Measurements from ENCODE around the gene AP3D1.
A peak's percentile ranks its signal among the peaks of the same experiment; 100 is the strongest.
"Not testable (repeated sequence)": the region's sequence is repeated elsewhere in the genome, so short reads cannot be mapped to it uniquely, and the experiment has no call there.

The AP3D1 gene

DNA sequence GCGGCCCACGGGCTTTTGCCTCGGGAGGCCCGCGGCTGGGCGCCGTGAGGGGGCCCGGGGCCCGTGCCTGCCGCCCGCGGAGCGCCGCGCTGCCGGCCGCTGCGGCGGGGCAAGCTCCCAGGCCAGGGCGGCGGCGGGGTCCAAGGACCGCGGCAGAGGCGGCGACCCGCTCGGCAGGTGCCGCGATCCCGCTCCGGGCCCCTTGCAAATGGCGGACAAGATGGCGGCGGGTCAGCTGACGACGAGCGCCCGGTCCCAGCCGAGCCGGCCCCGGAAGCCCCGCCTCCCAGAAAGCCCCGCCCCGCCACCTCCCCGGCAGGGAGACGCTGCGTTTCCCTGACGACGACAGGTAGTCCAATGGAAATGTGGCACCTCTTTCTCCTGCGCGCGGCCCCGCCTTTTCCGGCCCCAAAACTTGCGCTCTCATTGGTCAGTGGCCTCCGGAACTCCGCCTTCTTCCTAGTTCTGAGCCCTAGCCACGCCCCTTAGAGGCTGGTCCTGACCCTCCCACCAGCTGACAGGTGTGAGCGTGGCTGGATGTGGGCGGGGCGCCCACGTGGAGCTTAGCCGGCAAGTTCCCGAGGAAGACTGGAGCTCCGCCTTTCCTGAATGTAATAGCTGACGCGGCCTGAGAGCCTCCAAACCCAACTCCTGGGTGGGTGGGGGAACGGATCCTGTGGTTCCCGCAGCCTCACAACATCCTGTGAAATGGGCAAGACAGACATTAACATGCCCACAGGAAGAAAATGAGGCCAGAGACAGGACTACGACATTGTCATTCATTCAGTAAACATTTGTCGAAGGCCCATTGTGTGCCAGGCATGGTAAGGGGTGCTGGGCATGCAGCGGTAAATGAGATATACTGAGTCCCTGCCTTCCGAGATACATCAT, at the start of gene AP3D1:
AP3D1 (minus strand) TSS at position 228 of the 891 bp plus-strand sequence. CDS start 232 bp downstream, outside the sequence.
- peak; percentile 100 for DNase-seq

DNA sequence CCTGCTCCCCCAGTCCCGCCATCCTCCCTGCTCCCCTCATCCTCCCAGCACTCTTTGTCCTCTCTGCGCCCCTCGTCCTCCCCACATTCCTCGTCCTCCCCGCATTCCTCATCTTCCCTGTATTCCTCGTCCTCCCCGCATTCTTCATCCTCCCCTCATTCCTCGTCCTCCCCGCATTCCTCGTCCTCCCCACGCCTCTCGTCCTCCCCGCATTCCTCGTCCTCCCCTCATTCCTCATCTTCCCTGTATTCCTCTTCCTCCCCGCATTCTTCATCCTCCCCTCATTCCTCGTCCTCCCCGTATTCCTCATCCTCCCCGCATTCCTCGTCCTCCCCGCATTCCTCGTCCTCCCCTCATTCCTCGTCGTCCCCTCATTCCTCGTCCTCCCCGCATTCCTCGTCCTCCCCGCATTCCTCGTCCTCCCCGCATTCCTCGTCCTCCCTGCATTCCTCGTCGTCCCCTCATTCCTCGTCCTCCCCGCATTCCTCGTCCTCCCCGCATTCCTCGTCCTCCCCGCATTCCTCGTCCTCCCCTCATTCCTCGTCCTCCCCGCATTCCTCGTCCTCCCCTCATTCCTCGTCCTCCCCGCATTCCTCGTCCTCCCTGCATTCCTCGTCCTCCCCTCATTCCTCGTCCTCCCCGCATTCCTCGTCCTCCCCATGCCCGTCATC, 49.4 kb upstream of the AP3D1 start:
- not testable (repeated sequence) for DNase-seq

DNA sequence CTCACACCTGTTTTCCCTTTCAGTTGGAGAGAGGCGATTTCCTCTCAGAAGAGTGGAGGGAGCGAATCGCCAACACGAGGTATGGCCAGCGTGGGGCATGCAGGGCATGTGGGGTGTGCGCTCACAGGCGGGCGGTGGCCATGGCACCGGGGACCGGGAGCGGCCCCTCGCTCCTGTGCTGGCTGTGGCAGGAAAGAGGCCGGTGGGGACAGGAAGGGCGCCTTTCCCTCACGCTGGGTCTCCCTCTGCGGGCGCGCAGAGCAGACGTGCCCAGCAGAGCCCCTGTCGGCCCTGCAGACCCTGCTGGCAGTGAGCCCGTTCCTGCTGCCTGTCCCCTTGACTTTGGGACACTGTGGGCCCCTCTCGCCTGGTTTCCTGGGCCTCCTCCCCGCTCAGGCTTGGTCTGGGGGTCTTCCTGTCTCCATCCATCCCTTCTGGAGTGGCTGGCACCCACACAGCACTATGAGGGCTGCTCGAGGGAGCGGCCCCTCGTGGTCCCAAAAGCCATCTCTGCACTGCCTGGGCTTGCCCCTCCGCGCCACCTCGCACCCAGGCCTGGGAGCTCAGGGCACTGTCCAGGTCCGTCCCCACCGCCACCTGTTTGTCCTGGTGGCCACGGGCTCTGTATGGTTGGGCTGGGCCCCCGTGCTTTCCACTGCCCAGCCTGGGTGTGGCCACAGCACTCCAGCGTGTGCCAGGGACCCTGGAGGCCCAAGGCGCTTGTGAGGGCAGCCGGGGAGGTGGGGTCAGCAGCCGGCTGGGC, 48.7 kb upstream of the AP3D1 start:
- no peak for DNase-seq

DNA sequence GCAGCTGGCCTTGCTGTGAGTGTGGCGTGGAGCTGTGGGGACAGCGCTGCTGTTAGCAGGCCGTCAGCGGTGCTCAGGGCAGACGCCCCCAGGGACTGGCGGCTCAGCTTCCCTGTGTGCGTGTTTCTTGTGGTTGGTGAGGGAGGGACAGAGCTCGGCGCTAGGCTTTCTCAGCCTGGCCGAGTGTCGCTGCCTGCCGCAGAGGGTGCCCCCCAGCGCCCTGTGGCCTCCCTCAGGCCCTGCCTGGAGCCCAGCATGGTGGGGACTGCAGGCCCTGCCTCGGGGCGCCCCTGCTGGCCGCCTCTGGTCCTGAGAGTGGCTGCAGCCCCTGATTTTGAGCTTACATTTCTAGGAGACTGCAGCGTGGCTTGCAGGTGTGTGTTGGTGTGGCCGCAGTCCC, 47.8 kb upstream of the AP3D1 start:
- no peak for DNase-seq

DNA sequence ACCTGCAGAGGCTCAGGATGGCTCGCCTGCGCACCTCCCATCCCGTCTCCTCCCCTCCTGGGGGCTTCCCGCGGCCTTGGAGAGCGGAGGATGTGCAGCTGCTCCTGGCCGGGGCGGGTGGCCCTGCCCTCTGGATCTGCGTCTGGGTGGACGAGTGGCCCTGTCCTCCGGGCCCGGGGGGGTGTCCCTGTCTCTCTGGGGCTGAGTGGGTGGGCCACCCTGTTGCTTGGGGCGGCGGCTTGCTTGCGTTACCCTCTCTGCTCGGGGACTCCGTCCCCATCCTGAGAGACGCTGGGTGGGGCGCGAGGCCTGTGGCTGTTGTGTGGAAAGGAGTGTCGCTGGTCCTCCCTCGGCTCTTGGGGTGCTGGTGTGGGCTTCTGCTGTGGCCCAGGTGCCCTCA, 47.0 kb upstream of the AP3D1 start:
- no peak for DNase-seq

DNA sequence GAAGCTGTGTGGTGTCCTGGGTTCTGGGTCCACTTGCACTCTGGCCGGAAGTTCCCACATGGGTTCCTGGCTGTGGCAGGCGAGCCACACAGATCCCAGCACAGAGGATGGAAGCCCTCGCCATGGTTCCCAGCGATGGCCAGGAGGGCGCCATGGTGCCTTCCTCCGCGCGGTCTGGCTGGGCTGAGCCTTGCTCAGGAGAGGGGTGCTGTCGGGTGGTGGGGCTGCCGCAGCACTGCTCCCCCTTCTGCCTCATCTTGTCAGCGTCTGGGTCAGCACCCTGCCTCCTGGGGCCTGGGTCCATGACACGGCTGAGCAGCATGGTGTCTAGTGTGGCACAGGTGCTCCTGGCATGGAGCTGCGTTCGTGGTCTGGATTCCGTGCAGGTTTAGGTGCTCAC, 45.9 kb upstream of the AP3D1 start:
- no peak for DNase-seq

DNA sequence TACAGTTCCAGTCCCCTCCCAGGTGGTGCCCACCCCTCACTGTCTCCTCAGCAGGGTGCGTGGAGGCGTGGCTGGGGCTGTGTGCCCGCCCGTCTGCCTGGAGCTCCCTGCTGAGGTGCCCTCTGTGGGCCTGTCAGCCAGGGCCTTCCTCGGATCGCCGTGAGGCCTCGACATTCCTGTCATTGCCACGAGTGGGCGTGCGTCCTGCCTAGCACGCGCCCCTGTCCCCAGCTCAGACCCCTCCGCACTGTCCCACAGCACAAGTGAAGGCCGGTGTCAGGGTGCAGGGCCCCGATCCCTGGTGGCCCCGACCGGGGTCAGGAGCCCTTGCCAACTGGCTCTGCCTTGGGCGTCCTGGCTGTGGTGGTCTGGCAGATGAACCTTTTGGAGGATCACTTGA, 44.5 kb upstream of the AP3D1 start:
- DNase-seq = no peak

DNA sequence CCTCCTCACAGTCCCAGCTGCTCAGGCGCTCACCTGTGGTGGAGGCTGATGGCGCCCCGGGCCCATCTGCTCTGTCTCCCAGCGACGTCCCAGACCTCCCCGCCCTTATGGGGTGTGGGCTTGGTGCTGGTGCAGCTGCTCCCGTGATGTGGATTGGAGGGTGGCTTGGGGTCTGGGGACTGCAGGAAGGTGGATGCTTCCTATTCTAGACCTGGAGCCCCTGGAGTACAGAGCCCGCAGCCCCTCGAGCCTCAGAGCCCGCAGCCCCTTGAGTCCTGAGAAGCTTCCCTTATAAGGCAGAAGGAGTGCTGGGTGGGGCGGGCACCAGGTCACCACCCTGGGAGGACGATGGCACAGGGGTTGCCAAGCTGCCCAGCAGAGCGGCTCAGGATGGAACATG, 44.0 kb upstream of the AP3D1 start:
- DNase-seq = no peak

DNA sequence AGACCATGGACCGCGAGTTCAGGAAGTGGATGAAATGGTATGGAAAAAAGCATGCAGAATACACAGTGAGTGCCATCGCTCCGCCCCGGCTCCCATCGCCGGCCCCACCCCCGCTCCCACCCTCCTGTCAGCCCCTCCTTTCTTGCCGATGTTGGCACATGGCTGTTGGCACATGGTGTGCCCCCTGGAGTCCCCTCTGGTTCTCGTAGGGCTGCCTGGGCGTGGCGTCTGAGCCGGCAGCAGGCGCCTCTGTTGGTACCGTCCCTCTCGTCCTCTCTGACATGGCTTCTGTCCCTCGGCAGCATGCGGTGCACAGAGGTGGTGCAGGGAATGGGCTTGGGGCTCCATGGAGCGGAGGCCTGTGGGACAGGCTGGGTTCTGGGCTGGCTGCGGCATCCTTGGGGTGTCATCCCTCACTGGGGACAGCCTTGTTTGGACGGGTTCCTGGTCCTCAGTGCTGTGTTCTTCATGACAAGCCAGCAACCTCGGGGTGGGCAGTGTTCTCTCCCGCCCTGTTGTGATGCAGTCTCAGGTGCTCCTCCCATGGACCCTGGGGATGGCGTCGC, 43.2 kb upstream of the AP3D1 start:
- no peak for DNase-seq

DNA sequence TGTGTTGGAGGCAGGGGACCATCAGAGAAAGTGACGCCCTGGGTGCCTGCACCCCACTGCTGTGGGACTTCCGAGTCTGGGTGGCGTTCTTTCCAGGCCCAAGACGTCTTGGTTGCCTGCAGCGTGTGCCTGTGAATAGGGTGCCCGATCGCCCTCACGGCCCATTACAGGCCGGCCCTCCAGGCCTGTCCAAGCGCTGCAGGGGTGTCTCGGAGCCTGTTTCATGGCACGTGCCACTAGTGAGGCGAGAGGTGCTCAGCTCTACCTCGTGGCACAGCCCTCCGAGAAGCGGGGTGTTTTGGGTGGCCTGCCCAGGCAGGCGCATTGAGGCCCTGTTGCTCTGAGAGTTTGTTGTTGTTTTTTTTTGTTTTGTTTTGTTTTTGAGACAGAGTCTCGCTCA, 42.4 kb upstream of the AP3D1 start:
- DNase-seq = no peak

DNA sequence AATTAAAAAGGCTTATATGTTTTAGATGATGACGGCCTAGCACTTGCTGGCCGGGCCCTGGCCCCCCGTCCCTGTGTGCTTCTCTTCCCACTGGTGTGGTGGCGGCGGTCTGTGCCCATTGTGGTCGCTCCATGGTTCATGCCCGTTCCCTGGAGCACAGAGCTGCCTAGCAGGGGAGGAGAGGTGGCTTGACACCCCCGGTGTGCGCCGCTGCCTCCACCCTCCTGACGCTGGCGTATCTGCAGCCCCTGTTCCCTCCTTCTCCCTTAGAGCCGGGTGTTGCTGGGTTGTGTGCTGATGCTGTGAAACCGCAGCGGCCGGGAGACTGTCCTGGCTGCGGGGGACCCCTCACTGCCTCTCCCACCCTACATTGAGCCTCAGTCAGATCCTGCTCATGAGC, 41.5 kb upstream of the AP3D1 start:
- DNase-seq = no peak

DNA sequence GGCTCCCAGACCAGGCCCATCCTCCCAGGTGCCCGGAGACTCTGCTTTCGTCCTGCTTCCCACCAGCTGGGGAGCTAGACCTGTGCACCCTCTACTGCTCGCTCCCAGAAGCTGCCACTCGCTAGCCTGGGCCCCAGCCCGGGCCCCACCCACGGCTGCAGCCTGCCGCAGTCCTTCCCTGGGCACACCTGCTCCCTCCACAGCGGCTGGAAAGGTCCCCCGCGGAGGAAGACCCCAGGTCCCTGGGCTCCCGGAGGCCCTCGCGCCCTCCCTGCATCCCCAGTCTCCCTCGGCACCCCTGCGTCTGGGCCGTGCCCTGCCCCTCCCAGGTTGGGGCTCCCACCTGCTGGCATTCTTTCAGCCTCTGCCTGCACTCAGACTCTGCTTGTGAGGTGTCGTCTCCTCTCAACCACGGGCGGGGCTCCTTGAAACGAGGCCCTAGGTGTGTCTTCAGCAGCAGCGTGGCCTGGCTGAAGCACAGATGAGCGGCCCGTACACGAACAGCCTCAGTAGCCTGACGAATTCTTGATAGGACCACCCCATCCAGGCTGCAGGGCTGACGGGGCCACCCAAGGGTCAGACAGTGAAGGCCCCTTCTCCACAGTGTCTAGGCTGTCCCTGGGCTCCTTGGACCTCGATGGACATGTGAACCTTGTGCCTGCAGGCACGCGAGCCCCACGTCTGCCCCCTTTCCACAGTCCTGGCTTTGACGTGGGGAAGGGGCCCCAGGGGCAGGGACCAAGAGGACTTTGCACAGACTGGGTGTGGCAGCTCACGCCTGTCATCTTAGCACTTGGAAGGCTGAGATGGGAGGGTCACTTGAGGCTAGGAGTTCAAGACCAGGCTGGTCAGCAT, 40.3 kb upstream of the AP3D1 start:
- no peak for DNase-seq

DNA sequence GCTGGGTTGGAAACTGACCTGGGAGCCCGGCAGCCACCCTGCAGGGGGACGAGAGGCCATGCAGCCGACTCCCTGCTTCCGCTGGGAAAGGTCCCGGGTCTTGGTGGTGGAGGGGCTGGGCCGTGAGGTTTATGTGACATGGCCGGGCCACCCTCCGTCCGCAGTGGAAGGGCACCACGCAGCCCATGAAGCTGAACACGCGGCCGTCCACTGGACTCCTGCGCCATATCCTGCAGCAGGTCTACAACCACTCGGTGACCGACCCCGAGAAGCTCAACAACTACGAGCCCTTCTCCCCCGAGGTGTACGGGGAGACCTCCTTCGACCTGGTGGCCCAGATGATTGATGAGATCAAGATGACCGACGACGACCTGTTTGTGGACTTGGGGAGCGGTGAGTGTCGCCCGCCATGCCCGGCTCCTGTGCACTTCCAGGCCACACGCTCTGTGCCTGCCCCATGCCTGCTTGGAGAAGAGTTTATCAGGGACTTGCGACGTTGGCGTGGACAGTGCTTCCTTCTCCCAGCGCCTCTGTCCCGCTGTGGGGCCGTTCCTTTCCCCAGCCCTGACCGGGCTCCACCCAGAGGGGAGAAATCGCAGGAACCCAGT, 39.6 kb upstream of the AP3D1 start:
- no peak for DNase-seq

DNA sequence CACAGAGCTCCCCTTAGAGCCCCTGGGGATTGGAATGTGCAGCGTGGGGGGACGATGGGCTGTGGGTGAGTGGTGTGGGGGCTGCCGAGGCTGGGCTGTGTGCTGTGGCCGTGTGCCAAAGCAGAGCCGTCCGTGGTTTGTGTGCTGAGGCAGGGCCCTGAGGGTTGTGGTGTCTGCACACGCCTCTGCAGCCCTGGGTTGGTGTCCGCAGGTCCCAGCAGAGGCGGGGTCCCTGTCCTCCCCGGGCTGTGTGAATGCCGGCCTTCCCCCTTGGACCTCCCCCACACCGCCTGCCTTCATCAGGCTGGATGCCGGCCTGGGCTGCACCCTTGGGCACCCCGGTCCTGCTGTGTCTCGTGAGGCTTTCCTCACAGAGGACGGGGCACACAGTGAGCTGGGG, 38.5 kb upstream of the AP3D1 start:
- DNase-seq = no peak

DNA sequence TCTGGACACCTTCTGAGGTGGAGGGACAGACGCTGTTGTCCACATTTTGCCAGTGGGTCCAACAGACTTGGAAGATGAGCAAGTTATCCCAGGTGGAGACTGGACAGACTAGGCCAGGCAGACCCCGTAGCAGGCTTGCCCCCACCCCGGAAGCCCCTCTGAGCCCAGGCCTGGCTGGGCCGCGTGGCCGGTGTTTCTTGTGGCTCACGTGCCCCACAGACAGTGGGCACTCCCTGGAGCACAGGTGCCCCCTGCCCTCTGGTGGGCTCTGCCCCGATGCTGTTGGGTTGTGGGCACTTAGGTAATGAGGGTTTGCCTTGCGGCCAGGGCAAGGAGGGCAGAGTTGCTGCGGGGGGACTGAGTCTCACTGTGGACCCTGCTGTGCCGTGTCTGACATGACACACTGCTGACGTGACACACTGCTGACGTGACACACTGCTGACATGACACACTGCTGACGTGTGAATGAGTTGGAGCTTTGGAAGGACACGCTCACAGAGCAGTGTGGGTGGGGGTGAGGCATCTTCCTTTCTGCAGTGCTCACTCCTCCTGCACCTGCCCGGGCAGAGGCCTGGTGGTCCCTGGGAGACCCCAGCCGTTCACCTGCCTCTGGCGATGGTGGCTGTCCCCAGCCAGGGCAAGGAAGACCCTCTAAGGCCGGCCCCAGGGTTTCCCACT, 37.5 kb upstream of the AP3D1 start:
- DNase-seq = no peak

DNA sequence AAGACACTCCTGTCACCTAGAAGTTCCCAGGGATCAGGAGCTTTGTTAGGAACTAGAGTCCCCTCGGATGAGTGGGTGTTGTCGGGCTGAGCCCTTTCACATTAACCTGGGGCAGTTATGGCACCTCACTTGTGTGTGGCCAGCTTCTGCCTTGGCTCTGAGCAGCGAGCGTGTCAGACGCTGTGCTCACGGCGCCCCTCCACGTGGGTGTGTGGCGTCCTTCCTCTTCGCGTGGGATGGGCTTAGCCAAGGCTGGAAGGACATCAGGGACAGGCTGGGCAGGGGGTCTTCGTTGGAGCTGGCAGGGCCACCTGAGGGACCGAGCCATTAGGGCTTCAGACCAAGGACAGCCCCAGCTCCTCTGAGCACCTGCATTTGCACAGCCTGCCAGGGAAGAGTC, 35.8 kb upstream of the AP3D1 start:
- no peak for DNase-seq

DNA sequence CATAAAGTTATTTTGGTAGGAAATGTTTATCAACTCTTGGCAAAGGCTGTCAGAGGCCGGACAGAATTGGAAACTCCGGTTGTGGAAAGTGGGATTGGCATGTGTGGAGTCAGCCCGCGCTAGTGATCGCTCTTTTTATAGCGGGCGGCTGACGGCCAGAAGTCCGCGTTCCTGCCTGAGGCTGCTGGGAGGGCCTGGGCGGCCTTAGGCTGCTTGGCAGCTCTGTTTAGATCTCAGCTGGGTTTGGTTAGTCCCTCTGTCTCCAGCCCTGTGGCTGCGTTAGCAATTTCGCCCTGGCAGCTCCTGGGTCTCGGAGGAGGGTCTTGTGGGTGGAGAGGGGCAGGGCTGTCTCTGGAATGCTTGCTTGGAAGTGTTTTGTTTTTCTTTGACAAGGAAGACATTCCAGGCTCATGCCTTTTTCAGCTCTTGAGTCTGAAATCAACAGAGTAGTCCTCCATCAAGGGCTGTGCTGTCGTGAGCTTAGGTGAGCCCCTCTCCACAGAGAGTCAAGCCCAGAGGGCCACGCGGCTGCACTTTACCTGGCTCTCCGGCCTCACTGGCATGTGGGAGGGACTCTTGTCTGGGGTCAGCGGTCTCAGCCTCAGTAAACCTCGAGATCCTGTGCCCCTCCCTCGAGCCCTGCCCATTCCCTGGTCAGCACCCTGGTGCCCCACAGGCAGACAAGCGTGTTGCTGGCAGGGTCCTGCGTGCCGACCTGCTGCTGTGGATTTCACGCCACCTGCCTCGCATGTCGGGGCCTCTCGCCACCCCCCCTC, 34.9 kb upstream of the AP3D1 start:
- DNase-seq = no peak

DNA sequence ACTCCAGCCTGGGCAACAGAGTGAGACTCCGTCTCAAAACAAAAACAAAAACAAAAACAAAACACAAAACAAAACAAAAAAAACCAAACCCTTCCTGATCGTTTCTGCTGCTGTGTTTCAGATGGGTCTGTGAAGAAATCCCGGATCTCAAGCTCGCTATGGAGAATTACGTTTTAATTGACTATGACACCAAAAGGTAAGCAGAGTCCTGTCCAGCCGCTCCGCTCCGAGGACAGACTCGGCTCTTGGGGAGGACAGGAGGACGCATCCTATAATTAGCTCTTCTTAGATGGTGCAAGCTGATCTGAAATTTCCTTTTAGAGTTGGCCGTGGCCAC, 34.3 kb upstream of the AP3D1 start:
- no peak for DNase-seq

DNA sequence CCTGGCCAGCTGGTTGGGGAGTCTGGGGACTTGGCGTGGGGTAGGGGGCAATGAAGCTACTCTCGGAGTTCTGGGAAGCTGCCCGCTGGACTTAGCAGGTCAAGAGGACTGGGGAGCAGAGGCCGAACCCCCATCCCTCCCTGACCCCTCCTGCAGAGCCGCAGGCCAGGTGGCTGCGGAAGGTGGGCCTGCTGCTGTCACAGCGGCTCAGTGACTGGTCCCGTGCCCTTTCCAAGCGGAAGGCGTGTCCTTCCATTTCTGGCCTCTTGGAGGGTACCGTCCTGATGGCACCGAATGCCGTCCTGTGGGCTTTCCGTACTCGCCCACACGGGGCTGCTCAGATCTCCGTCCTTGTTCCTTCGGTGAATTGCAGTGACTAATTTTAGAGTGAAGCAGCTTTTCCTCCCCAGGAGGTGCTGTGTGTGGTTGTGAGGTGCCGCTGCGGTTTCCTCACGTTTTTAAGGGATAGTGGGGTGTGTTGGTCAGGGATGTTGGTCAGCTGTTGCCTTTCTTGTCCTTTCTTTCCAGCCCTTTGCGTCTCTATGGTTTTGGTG, 33.1 kb upstream of the AP3D1 start:
- no peak for DNase-seq

DNA sequence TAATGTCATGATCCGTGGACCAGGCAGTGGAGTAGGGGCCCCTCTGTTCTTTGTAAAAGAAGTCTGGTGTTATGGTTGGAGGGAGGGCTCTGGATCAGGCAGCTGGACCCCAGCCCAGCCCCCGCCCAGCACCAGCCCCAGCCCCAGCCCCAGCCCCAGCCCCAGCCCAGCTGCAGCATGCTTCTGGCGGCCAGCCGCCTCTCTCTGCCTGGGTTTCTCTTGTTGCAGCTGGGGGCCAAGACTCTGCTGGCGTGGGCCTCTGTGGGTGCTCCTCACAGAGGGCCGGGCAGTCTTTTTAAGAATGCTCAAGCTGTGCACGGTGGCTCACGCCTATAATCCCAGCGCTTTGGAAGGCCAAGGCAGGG, 30.2 kb upstream of the AP3D1 start:
- DNase-seq = no peak
